ENCODE data around the gene MISP. TPM values are rescaled to one million over a fixed set of nuclear protein-coding genes. Genes with fewer than 3 reads are reported as not detected.
"Not testable (repeated sequence)": the region's sequence is repeated elsewhere in the genome, so short reads cannot be mapped to it uniquely, and the experiment has no call there.

Gene MISP, protein sequence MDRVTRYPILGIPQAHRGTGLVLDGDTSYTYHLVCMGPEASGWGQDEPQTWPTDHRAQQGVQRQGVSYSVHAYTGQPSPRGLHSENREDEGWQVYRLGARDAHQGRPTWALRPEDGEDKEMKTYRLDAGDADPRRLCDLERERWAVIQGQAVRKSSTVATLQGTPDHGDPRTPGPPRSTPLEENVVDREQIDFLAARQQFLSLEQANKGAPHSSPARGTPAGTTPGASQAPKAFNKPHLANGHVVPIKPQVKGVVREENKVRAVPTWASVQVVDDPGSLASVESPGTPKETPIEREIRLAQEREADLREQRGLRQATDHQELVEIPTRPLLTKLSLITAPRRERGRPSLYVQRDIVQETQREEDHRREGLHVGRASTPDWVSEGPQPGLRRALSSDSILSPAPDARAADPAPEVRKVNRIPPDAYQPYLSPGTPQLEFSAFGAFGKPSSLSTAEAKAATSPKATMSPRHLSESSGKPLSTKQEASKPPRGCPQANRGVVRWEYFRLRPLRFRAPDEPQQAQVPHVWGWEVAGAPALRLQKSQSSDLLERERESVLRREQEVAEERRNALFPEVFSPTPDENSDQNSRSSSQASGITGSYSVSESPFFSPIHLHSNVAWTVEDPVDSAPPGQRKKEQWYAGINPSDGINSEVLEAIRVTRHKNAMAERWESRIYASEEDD
- not detected for total RNA-seq

DNA sequence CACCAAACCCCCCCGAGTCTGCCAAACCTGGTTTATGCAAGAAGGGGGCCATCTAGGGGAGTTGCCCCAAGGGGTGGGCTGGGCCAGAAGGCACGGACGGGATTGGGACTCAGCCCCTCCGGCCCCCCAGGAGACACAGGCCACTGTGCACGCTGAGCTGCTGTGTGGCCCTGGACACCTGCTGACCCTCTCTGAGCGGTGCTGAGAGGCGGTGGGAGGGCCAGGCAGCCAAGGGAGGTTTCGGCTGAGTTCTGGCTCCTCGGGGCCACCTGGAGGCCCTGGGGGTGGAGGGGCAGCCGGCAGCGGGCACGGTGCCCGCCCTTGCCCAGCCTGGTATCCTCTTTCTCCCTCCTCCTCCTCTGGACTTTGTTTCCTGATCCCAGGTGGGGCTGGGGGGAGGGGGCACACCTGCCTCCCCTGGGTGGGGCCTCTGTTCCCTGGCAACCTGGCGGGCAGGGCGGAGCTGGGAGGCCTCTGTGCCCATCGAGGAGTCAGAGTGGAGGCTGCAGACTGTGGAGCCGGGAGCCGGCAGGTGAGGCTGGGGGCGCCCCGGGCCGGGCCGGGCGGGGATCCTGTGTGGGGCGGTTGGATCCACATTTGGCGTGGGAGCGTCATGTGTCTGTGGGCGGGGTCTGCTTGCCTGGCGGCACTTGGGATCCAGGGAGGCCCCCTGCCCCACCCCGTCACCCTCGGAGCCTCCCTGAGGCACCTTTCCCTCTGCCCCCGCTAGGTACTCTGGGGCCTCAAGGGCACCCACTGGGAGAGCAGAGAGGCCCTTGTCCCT, at the start of gene MISP:
Gene MISP, plus strand, starts transcription at position 473 of the 784 bp plus-strand sequence. CDS start 5,835 bp downstream, outside the sequence.
- no peak within 1 kb of the TSS for H3K4me3 ChIP-seq
- TF ChIP-seq, protein P1, sequence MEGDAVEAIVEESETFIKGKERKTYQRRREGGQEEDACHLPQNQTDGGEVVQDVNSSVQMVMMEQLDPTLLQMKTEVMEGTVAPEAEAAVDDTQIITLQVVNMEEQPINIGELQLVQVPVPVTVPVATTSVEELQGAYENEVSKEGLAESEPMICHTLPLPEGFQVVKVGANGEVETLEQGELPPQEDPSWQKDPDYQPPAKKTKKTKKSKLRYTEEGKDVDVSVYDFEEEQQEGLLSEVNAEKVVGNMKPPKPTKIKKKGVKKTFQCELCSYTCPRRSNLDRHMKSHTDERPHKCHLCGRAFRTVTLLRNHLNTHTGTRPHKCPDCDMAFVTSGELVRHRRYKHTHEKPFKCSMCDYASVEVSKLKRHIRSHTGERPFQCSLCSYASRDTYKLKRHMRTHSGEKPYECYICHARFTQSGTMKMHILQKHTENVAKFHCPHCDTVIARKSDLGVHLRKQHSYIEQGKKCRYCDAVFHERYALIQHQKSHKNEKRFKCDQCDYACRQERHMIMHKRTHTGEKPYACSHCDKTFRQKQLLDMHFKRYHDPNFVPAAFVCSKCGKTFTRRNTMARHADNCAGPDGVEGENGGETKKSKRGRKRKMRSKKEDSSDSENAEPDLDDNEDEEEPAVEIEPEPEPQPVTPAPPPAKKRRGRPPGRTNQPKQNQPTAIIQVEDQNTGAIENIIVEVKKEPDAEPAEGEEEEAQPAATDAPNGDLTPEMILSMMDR (IDR thresholded peaks at IDR 0.05) = no peak
- DNase-seq (ENCODE audit: low spot score in 2 of 2) = no peak
- H3K27me3 ChIP-seq = peaks cover 3% of the 10 kb centered on the region
- peaks cover 0 to 9% of the 10 kb centered on the region in 2 donors for H3K9me3 ChIP-seq
- intact Hi-C loops (cut with DNase I) = no loop called here
- H3K36me3 ChIP-seq = peaks cover 0 to 6% of the 10 kb centered on the region in 2 donors
- H3K27ac ChIP-seq = no peak within 1 kb of the TSS
- H3K4me1 ChIP-seq = no peaks in the 10 kb centered on the region

DNA sequence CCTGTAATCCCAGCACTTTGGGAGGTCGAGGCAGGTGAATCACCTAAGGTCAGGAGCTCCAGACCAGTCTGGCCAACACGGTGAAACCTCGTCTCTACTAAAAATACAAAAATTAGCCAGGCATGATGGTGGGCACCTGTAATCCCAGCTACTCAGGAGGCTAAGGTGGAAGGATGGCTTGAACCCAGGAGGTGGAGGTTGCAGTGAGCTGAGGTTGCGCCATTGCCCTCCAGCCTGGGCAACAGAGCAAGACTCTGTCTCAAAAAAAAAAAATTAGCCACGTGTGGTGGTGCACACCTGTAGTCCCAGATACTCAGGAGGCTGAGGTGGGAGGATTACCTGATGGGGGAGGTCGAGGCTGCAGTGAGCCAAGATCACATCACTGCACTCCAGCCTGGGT, 48.1 kb upstream of the MISP start:
- peaks cover 11% of the 10 kb centered on the region for H3K27me3 ChIP-seq
- H3K27ac ChIP-seq; H3K36me3 ChIP-seq; intact Hi-C loops (cut with DNase I); H3K4me3 ChIP-seq; H3K9me3 ChIP-seq; H3K4me1 ChIP-seq; DNase-seq (ENCODE audit: low spot score in 2 of 2): not testable (repeated sequence)

DNA sequence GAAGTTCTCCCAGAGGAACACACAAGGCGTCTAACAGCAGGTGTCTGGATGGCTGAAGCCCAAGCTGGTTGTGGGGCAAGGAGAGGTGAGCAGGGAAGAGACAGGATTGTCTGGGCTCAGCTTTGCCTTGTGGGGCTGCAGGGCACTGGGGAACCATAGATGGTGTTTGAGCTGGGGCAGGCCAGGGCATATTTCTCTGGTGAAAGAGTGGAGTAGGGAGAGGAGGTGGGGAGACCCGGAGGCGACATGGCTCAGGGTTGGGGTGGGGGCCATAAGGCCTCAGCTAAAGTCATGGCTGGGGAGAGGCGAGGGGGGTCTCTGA, 47.6 kb upstream of the MISP start:
- Histone ChIP-seq H3K36me3 (no peaks in the 10 kb centered on the region), H3K4me1 (no peaks in the 10 kb centered on the region), H3K27ac (no peak overlapping the region), H3K27me3 (peaks cover 11% of the 10 kb centered on the region), H3K4me3 (peak overlapping the region in 1 of 2 donors; percentile 41), H3K9me3 (no peaks in the 10 kb centered on the region)
- TF ChIP-seq, protein P1 (IDR thresholded peaks at IDR 0.05) = no peak
- no peak for DNase-seq (ENCODE audit: low spot score in 2 of 2)
- intact Hi-C loops (cut with DNase I) = no loop called here

DNA sequence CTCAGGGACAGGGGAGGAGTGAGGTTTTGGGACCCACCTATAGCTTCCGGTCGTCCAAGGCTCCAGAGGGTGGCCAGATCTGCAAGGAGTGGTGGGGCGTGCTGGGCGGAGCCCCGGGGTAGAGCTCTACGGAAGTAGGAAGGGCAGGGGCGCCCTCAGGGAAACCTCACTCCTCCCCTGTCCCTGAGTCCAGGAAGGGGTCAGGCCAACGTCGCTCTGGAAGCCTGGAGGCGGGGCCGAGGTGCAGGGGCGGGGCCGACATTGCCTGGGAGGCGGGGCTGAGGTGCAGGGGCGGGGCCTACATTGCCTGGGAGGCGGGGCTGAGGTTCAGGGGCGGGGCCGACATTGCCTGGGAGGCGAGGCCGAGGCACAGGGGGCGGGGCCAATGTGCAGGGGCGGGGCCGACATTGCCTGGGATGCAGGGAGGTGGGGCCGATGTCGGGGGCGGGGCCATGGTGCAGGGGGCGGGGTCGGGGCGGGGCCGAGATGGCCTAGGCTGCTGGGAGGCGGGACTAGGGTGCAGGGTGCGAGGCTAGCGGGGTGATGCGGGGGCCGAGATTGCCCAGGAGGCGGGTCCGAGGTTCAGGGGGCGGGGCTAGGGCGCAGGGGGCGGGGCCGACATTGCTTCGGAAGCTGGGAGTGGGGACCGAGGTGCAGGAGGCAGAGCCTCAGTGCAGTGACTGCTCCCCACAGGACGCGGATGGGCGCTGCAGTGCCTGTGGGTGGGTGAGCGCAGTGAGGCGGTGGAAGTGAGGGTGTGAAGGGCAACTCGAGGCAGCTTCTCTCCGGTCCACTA, 47.1 kb upstream of the MISP start:
- Histone ChIP-seq H3K36me3 (no peaks in the 10 kb centered on the region), H3K4me1 (no peaks in the 10 kb centered on the region), H3K9me3 (no peaks in the 10 kb centered on the region), H3K4me3 (peak overlapping the region; percentile 16 to 41), H3K27ac (no peak overlapping the region), H3K27me3 (peaks cover 11% of the 10 kb centered on the region)
- intact Hi-C loops (cut with DNase I) = no loop called here
- DNase-seq (ENCODE audit: low spot score in 2 of 2) = peak in 1 of 2 donors; percentile 82
- TF ChIP-seq, protein P1 (IDR thresholded peaks at IDR 0.05) = no peak

DNA sequence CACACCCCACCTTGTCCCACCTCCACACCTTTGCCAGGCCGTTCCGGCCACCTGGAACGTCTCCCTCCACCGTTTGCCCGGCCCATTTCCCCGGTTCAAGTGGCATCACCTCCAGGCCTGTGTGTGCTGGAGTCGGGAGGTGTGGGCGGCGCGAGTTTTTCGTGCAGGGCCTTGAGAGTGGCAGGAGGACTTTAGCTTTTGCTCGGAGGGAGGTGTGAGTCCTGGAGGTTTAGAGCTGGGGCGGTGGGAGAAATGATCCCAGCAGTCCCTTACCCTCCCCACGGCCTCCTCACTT, 46.5 kb upstream of the MISP start:
- H3K27me3 ChIP-seq = peaks cover 16% of the 10 kb centered on the region
- no peaks in the 10 kb centered on the region for H3K36me3 ChIP-seq
- DNase-seq (ENCODE audit: low spot score in 2 of 2) = no peak
- peak overlapping the region in 1 of 2 donors; percentile 16 for H3K4me3 ChIP-seq
- TF ChIP-seq, protein P1 (IDR thresholded peaks at IDR 0.05) = no peak
- no peaks in the 10 kb centered on the region for H3K4me1 ChIP-seq
- no peaks in the 10 kb centered on the region for H3K9me3 ChIP-seq
- intact Hi-C loops (cut with DNase I) = no loop called here
- no peak overlapping the region for H3K27ac ChIP-seq
